ENCODE results near the gene CPNE9.
"Not testable (repeated sequence)": the region's sequence is repeated elsewhere in the genome, so short reads cannot be mapped to it uniquely, and the experiment has no call there.

CPNE9 gene

DNA sequence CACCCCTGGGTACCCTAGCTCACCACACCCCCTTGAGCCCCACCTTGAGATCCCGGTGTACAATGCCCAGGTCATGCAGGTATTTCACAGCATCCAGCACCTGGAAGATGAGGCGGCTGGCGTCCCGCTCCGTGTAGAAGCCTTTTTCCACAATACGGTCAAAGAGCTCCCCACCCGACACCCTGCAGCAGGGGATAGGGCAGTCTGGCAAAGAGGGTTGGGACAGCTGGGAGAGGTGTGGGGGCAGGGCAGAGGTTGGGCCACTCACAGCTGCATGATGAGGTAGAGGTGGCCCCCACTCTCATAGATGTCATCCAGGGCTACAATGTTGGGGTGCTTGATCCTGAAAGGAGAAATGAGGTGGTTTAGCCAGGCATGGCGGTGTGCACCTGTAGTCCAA, 59.2 kb downstream of the CPNE9 start:
- H3K4me1 ChIP-seq (ENCODE audit: control insufficient read depth, insufficient read depth, low read length), result peaks cover 8% of the 10 kb centered on the region
- no peak overlapping the region for H3K4me3 ChIP-seq (ENCODE audit: low read length in 2 of 2)
- peaks cover 32 to 39% of the 10 kb centered on the region in 2 donors for H3K36me3 ChIP-seq (ENCODE audit: control insufficient read depth in 2 of 2, insufficient read depth in 2 of 2, low read length in 2 of 2)
- no peak overlapping the region for H3K9ac ChIP-seq (ENCODE audit: low read length in 2 of 2)
- no peak overlapping the region for H3K27ac ChIP-seq (ENCODE audit: low read length)
- H3K9me3 ChIP-seq (ENCODE audit: control insufficient read depth in 2 of 2, low read length in 2 of 2), result no peaks in the 10 kb centered on the region
- H3K27me3 ChIP-seq (ENCODE audit: control insufficient read depth in 1 of 2, insufficient read depth in 2 of 2, low read length in 2 of 2), result no peaks in the 10 kb centered on the region

DNA sequence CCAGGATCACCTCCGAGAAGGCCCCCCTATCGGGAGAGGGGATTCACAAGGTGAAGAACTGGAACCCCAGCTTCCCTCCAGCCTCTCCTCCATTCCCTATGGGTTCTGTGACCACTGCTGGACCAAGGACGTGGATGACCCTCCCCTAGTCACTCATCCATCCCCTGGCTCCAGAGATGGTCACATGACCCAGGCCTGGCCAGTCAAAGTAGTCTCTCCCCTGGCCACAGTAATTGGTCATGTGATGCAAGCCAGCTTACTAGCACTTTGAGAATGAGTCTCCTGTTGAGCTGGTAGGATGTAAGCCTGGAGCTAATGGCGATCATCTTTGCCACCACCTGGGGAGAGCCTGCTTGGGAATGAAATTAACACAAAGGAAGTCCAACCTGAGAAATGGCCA, 62.2 kb downstream of the CPNE9 start:
- Histone ChIP-seq H3K4me3 (ENCODE audit: low read length in 2 of 2) (no peak overlapping the region), H3K9me3 (ENCODE audit: control insufficient read depth in 2 of 2, low read length in 2 of 2) (no peaks in the 10 kb centered on the region), H3K9ac (ENCODE audit: low read length in 2 of 2) (no peak overlapping the region), H3K27me3 (ENCODE audit: control insufficient read depth in 1 of 2, insufficient read depth in 2 of 2, low read length in 2 of 2) (no peaks in the 10 kb centered on the region), H3K27ac (ENCODE audit: low read length) (no peak overlapping the region), H3K36me3 (ENCODE audit: control insufficient read depth in 2 of 2, insufficient read depth in 2 of 2, low read length in 2 of 2) (peaks cover 13 to 21% of the 10 kb centered on the region in 2 donors), H3K4me1 (ENCODE audit: control insufficient read depth, insufficient read depth, low read length) (peaks cover 34% of the 10 kb centered on the region)

DNA sequence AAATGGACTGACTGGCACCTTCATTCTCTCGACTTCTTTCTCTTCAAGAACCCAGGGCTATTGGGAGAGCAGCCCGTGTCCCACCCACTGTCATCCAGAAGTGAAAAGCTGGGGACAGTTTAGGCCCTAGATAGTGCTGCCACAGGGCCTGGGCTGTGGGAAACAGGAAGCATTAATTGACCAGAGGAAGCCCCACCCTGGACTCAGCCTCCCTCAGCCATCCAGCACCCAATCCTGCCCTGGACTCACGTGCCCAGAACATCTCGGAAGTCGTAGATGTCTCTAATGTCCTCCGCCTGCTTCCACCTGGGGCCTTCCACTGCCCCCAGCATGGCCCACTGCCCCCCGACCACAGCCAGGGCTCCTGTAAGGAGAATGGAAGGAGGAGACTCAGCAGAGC, 63.8 kb downstream of the CPNE9 start:
- H3K9me3 ChIP-seq (ENCODE audit: control insufficient read depth in 2 of 2, low read length in 2 of 2), result no peaks in the 10 kb centered on the region
- H3K27me3 ChIP-seq (ENCODE audit: control insufficient read depth in 1 of 2, insufficient read depth in 2 of 2, low read length in 2 of 2), result no peaks in the 10 kb centered on the region
- peak overlapping the region; percentile 97 for H3K27ac ChIP-seq (ENCODE audit: low read length)
- peaks cover 34% of the 10 kb centered on the region for H3K4me1 ChIP-seq (ENCODE audit: control insufficient read depth, insufficient read depth, low read length)
- H3K36me3 ChIP-seq (ENCODE audit: control insufficient read depth in 2 of 2, insufficient read depth in 2 of 2, low read length in 2 of 2), result peaks cover 8 to 12% of the 10 kb centered on the region in 2 donors
- H3K9ac ChIP-seq (ENCODE audit: low read length in 2 of 2), result no peak overlapping the region
- no peak overlapping the region for H3K4me3 ChIP-seq (ENCODE audit: low read length in 2 of 2)

DNA sequence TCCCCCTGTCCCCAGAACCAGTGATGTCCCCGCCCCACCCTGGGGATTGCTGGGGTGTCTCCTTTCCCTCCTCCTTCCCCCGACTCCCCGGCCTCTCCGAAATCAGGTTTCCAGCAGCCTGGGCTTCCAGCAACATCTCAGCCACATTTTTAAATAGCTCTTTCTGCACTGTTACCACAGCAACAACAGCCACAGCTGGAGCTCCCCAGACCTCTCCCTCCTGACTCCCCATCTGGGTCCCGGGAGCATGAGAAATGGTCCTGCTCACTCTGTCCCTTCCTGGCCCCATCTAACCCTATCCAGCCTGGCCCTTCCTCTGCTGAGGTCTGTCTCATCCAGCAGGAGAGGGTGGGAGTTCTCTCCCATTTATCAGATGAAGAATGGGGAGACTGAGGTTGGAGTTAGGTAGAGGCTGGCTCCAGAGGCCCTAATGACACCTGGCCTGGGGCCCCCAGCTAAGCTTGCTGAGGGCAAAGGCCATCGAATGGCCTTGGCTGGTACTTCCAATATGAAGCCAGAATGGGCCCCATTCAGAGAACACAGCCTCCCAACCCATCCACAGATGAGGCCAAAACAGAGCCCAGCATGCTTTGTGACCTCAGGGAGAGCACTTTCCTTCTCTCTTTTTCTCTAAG, 64.6 kb downstream of the CPNE9 start:
- H3K27me3 ChIP-seq (ENCODE audit: control insufficient read depth in 1 of 2, insufficient read depth in 2 of 2, low read length in 2 of 2), result no peaks in the 10 kb centered on the region
- peaks cover 34% of the 10 kb centered on the region for H3K4me1 ChIP-seq (ENCODE audit: control insufficient read depth, insufficient read depth, low read length)
- H3K9ac ChIP-seq (ENCODE audit: low read length in 2 of 2), result peak overlapping the region; percentile 70 to 92
- H3K9me3 ChIP-seq (ENCODE audit: control insufficient read depth in 2 of 2, low read length in 2 of 2), result no peaks in the 10 kb centered on the region
- H3K27ac ChIP-seq (ENCODE audit: low read length), result peak overlapping the region; percentile 97
- H3K4me3 ChIP-seq (ENCODE audit: low read length in 2 of 2), result peak overlapping the region in 1 of 2 donors; percentile 86
- peaks cover 8 to 12% of the 10 kb centered on the region in 2 donors for H3K36me3 ChIP-seq (ENCODE audit: control insufficient read depth in 2 of 2, insufficient read depth in 2 of 2, low read length in 2 of 2)

DNA sequence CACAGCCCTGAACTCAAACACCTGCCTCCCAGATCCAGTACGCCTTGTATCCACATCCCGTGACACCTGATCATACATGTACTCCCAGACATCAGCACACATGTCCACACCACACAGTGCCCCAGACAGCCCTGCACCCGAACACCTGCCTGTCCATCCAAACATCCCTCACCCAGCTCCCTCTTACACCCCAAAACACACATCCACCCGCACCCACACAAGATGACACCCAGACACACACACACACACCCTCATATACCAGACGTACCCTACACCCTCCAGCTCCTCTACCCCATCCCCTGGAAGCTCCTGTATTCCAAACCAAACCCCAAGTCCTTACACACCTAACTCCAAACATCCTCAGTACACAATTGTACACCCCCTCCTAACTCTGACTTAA, 65.4 kb downstream of the CPNE9 start:
- Histone ChIP-seq H3K9ac (ENCODE audit: low read length in 2 of 2) (peak overlapping the region; percentile 70 to 92), H3K9me3 (ENCODE audit: control insufficient read depth in 2 of 2, low read length in 2 of 2) (no peaks in the 10 kb centered on the region)

DNA sequence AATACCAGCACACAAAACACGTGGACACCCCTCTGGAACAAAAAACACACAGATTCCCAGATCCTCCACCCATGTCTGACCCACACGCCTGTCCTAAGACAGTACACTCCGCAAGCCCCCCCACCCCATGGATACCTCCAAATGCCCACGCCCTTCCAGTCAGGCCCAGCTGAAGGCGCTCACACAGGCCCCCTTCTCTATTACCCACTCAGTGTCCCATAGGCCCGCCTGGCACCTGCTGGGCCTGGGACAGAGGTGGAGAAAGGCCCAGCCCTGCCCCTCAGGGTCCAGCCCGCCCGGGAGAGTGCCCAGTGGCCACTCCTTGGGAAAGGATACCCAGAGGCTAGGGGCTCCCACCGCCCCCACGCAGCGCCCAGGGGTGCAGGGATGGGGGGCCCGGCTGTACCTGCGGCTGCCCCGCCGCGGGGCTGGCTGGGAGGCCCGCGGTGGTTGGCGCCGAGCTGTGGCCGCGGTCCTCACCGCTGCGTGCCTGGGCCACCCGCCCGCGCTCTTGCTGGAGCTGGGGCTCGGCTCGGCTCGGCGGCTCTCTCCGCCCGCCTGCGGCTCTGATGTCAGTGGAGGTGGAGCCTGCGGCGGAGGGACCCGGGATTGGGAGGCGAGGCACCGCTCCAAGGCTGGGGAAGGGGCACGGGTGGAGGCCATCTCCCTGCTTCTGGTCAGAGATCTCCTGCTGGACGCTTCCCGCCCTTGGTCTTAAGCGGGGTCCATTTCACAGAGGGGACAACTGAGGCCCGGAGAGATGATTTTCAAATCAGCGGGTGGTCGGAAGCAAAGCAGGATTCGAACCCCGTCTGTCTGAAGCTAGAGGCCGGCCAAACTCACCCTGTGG, 66.0 kb downstream of the CPNE9 start, which contains the start of gene CAMK1:
Gene CAMK1, minus strand, starts transcription at position 522 of the 850 bp plus-strand sequence. CDS start 2,198 bp downstream, outside the sequence.
- peak within 1 kb of the TSS; percentile 70 to 92 for H3K9ac ChIP-seq (ENCODE audit: low read length in 2 of 2)
- H3K27ac ChIP-seq (ENCODE audit: low read length), result peak within 1 kb of the TSS; percentile 97

More for the DNA sequence above, 65.4 kb downstream of the CPNE9 start:
- Histone ChIP-seq H3K36me3 (ENCODE audit: control insufficient read depth in 2 of 2, insufficient read depth in 2 of 2, low read length in 2 of 2) (peaks cover 8 to 11% of the 10 kb centered on the region in 2 donors), H3K27ac (ENCODE audit: low read length) (peak overlapping the region; percentile 97), H3K4me1 (ENCODE audit: control insufficient read depth, insufficient read depth, low read length) (peaks cover 34% of the 10 kb centered on the region), H3K27me3 (ENCODE audit: control insufficient read depth in 1 of 2, insufficient read depth in 2 of 2, low read length in 2 of 2) (no peaks in the 10 kb centered on the region), H3K4me3 (ENCODE audit: low read length in 2 of 2) (peak overlapping the region; percentile 50 to 86)

DNA sequence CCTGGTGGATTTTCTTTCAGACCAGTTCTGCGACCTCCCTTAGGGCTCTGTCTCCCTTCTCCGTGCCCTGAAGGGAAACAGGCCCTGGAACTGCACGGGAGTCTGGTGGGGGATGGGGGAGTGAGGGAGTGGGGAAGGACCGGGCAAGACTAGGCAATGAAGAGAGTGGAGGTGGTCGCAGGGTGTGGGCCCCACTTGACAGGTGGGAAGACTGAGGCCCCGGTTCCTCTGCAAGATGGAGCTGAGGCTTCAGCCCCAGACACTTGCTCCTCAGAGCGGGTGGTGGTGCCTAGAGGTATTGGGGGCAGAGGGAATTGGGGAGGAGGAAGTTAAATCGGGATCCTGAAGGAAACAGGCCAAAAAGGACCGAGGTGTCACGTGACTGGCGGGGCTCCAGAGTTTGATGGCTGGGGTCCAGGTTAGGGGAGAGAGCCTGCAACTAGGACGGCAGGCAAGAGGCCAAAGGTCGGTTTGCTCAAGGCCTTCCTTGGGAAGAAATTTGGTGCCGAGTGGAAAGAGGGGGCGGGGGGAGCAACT, 66.7 kb downstream of the CPNE9 start:
- Histone ChIP-seq H3K4me1 (ENCODE audit: control insufficient read depth, insufficient read depth, low read length) (peaks cover 34% of the 10 kb centered on the region), H3K9ac (ENCODE audit: low read length in 2 of 2) (peak overlapping the region; percentile 70 to 92), H3K9me3 (ENCODE audit: control insufficient read depth in 2 of 2, low read length in 2 of 2) (no peaks in the 10 kb centered on the region), H3K27me3 (ENCODE audit: control insufficient read depth in 1 of 2, insufficient read depth in 2 of 2, low read length in 2 of 2) (no peaks in the 10 kb centered on the region), H3K4me3 (ENCODE audit: low read length in 2 of 2) (peak overlapping the region; percentile 50 to 86), H3K36me3 (ENCODE audit: control insufficient read depth in 2 of 2, insufficient read depth in 2 of 2, low read length in 2 of 2) (peaks cover 5 to 7% of the 10 kb centered on the region in 2 donors), H3K27ac (ENCODE audit: low read length) (peak overlapping the region; percentile 97)

More for the DNA sequence above, 66.0 kb downstream of the CPNE9 start, which contains the start of gene CAMK1:
- Histone ChIP-seq H3K9me3 (ENCODE audit: control insufficient read depth in 2 of 2, low read length in 2 of 2) (no peaks in the 10 kb centered on the region), H3K36me3 (ENCODE audit: control insufficient read depth in 2 of 2, insufficient read depth in 2 of 2, low read length in 2 of 2) (peaks cover 8 to 9% of the 10 kb centered on the region in 2 donors), H3K4me1 (ENCODE audit: control insufficient read depth, insufficient read depth, low read length) (peaks cover 34% of the 10 kb centered on the region), H3K4me3 (ENCODE audit: low read length in 2 of 2) (peak within 1 kb of the TSS; percentile 50 to 86), H3K27me3 (ENCODE audit: control insufficient read depth in 1 of 2, insufficient read depth in 2 of 2, low read length in 2 of 2) (no peaks in the 10 kb centered on the region)

DNA sequence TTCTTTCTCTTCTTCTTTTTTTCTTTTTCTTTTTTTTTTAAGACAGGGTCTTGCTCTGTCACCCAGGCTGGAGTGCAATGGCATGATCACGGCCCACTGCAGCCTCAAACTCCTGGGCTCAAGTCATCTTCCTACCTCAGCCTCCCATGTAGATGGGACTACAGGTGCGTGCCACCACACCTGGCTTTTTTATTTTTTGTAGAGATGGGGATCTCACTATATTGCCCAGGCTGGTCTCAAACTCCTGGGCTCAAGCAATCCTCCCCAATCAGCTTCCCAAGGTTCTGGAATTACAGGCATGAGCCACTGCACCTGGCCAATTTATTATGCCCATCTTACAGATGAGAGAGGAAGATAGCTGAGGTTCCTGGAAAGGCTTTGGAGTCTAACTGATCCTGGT, 67.4 kb downstream of the CPNE9 start:
- H3K27me3 ChIP-seq (ENCODE audit: control insufficient read depth in 1 of 2, insufficient read depth in 2 of 2, low read length in 2 of 2); H3K4me3 ChIP-seq (ENCODE audit: low read length in 2 of 2); H3K9me3 ChIP-seq (ENCODE audit: control insufficient read depth in 2 of 2, low read length in 2 of 2); H3K9ac ChIP-seq (ENCODE audit: low read length in 2 of 2); H3K36me3 ChIP-seq (ENCODE audit: control insufficient read depth in 2 of 2, insufficient read depth in 2 of 2, low read length in 2 of 2): not testable (repeated sequence)
- H3K4me1 ChIP-seq (ENCODE audit: control insufficient read depth, insufficient read depth, low read length), result peaks cover 34% of the 10 kb centered on the region
- peak overlapping the region; percentile 97 for H3K27ac ChIP-seq (ENCODE audit: low read length)

DNA sequence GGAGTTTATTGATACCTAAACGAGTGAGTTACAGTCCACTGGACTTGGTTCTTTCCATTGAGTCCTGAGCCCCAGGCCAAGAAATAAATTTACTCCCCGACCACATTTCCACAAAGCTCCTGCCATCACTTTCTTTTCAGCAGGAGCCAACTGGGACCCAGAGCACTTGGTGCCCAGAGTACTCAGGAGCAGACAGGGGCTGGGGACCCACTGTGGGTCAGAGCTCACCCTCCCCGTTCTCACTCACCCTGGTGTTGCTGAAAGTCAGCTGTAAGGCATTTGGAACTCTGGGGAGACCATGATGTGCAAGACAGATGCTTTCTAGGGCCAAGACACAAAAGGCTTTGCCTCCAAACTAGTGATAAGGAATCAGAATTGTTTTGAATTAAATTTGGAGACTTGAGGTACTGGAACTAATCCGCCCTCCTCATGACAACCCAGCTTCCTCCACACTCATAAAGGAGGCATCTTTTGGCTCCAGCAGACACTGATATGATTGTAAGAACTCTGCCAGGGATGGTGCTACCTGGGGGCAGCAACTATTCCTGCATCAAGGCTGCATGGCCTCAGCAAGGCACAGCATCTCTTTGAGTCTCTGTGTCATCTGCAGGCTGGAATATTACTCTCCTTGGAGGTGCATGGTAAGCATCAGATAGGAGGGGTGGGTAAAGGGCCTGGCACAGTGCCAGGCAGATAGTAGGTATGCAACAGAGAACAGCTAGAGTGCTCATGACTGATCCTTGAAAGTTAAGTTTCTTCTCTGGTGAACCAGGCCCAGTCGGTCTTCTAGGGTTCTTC, 73.5 kb downstream of the CPNE9 start:
- H3K27me3 ChIP-seq (ENCODE audit: control insufficient read depth in 1 of 2, insufficient read depth in 2 of 2, low read length in 2 of 2), result no peaks in the 10 kb centered on the region
- H3K27ac ChIP-seq (ENCODE audit: low read length), result no peak overlapping the region
- no peak overlapping the region for H3K4me3 ChIP-seq (ENCODE audit: low read length in 2 of 2)
- H3K36me3 ChIP-seq (ENCODE audit: control insufficient read depth in 2 of 2, insufficient read depth in 2 of 2, low read length in 2 of 2), result peaks cover 14 to 23% of the 10 kb centered on the region in 2 donors
- H3K4me1 ChIP-seq (ENCODE audit: control insufficient read depth, insufficient read depth, low read length), result peaks cover 3% of the 10 kb centered on the region
- no peaks in the 10 kb centered on the region for H3K9me3 ChIP-seq (ENCODE audit: control insufficient read depth in 2 of 2, low read length in 2 of 2)
- H3K9ac ChIP-seq (ENCODE audit: low read length in 2 of 2), result no peak overlapping the region

DNA sequence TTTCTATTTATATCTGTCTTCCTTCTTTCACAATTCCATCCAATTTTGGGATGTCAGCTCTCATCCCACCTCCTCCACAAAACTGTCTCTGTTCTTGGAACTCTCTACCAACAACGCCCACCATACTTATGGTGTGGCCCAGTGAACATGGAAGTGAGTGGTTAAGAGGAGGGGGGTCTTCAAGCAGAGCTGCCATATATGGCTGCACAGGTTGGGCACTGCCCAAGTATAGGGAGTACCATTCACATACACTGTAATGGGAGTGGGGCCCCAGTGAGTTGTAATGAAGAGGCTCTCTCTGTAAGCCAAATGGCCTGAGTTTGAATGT, 74.0 kb downstream of the CPNE9 start:
- Histone ChIP-seq H3K9me3 (ENCODE audit: control insufficient read depth in 2 of 2, low read length in 2 of 2) (no peaks in the 10 kb centered on the region), H3K4me1 (ENCODE audit: control insufficient read depth, insufficient read depth, low read length) (peaks cover 3% of the 10 kb centered on the region), H3K27ac (ENCODE audit: low read length) (no peak overlapping the region), H3K9ac (ENCODE audit: low read length in 2 of 2) (no peak overlapping the region), H3K27me3 (ENCODE audit: control insufficient read depth in 1 of 2, insufficient read depth in 2 of 2, low read length in 2 of 2) (no peaks in the 10 kb centered on the region), H3K36me3 (ENCODE audit: control insufficient read depth in 2 of 2, insufficient read depth in 2 of 2, low read length in 2 of 2) (peaks cover 20 to 25% of the 10 kb centered on the region in 2 donors), H3K4me3 (ENCODE audit: low read length in 2 of 2) (no peak overlapping the region)
